DND-41 (cell line): ENCODE measurements around the gene TTLL12.

ENCODE experiments used
- CTCF ChIP-seq: IDR thresholded peaks from 2 replicates; pipeline ENCODE4 v1.5.1; 2012; ENCODE audit warnings: borderline replicate concordance, low read length, moderate library complexity, mild to moderate bottlenecking; ENCODE audit not compliant: poor library complexity, severe bottlenecking; ENCODE audit errors: extremely low read depth
- EZH2 ChIP-seq: IDR thresholded peaks from 3 replicates; pipeline ENCODE4 v1.6.1; 2012; ENCODE audit warnings: borderline replicate concordance, low read depth, mild to moderate bottlenecking, moderate library complexity, low read length, inconsistent platforms; ENCODE audit not compliant: severe bottlenecking

DNA sequence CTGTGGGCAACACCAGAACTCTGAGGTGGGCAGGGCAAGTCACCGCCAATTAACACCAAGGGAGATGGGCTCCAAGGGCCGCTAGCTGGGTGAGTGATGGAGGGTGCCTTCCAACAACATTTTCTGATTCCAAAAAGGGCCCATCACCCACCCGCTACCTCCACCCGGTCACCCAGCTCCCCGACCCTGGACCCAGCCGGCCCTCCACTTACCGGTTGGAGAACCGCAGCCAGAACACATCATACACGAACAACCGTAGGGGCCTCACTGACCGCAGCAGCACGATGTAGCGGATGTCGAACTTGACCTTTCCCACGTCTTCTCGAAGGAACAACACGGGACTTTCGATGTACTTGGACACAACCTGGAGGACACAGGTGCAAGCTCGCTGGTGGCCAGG, 14.7 kb downstream of the TTLL12 start:
- no peak for TF ChIP-seq CTCF
- no peak for TF ChIP-seq EZH2
